ENCODE results near the gene ZFYVE21. TPM values are rescaled to one million over a fixed set of nuclear protein-coding genes. Genes with fewer than 3 reads are reported as not detected.
"Not testable (repeated sequence)": the region's sequence is repeated elsewhere in the genome, so short reads cannot be mapped to it uniquely, and the experiment has no call there.

ZFYVE21 gene
- total and polyA plus RNA-seq, 10 donors: 21.8 to 71.1 (median 46.0) TPM

DNA sequence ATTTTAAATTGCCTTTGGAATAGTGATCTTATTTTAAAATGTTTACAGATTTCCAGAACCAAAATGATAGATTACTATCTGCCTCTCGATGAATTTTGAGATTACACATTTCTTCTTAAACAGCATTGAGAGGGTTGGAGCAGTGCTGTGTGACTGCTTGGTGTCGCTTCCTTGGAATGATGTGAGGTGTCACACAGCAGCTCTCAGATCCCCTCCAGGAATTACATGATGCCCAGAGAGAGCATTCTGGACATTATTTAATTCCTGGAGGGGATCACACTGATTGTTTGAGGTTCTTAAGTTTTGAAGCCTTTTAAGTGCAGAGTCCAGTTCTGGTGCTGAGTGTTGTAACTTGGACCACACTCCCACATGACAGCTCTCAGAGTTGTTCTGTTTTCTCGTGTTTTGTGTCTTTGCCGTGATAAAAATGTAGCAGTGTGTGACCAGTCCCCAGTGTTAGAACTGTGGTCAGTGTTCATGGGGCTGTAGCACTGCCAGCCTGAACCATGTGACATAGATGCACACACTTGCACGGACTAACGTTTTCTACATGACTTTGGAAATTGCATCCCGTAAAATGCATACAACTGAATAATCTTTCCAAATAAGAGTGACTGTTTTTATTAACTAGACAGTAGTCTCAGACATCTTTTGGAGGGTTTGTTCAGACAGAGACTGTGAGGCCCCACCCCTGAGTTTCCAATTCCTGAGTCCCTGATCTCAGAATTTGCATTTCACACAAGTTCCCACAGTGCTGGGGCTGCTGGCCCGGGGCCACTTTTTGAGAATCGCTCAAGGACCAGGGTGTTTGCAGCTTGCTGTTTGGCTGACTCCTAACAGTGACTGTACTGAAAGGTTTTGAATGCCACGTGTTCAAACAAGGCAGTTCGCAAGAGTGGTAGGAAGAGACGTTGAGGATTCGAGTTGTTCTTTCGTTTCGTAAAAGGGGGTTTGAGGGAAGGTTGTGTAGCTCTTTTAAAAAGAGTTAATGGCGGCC is 26.4 kb upstream of the ZFYVE21 start:
- H3K27ac ChIP-seq: peak overlapping the region in 7 of 8 donors; percentile 4 to 78 (median 72)
- H3K9me3 ChIP-seq: no peaks in the 10 kb centered on the region
- peak; percentile 84 for DNase-seq
- H3K4me1 ChIP-seq: peaks cover 24 to 87% (median 51%) of the 10 kb centered on the region in 6 donors
- H3K36me3 ChIP-seq: peaks cover 3 to 99% (median 62%) of the 10 kb centered on the region in 6 donors
- intact Hi-C loops (cut with DNase I; ENCODE audit: low total_unique reads): loop anchor here (10.0 kb wide), 1 partner anchor 114 kb away; no protein-coding TSS in a partner anchor
- no peak for TF ChIP-seq POLR2A (IDR thresholded peaks at IDR 0.05)
- TF ChIP-seq, protein P1, sequence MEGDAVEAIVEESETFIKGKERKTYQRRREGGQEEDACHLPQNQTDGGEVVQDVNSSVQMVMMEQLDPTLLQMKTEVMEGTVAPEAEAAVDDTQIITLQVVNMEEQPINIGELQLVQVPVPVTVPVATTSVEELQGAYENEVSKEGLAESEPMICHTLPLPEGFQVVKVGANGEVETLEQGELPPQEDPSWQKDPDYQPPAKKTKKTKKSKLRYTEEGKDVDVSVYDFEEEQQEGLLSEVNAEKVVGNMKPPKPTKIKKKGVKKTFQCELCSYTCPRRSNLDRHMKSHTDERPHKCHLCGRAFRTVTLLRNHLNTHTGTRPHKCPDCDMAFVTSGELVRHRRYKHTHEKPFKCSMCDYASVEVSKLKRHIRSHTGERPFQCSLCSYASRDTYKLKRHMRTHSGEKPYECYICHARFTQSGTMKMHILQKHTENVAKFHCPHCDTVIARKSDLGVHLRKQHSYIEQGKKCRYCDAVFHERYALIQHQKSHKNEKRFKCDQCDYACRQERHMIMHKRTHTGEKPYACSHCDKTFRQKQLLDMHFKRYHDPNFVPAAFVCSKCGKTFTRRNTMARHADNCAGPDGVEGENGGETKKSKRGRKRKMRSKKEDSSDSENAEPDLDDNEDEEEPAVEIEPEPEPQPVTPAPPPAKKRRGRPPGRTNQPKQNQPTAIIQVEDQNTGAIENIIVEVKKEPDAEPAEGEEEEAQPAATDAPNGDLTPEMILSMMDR (IDR thresholded peaks at IDR 0.05 in 8 of 11, conservative IDR thresholded peaks at IDR 0.05 in 3 of 11): no peak
- TF ChIP-seq POLR2AphosphoS5 (IDR thresholded peaks at IDR 0.05): peak in 2 of 3 donors; percentile 58 to 65
- WGBS, 5 donors: 52 to 79% (median 65%) methylated on average over 16 of the region's 16 CpGs
- no peaks in the 10 kb centered on the region for H3K27me3 ChIP-seq (replicated peaks in 1 of 7)
- H3K4me3 ChIP-seq: peak overlapping the region in 1 of 8 donors; percentile 44

DNA sequence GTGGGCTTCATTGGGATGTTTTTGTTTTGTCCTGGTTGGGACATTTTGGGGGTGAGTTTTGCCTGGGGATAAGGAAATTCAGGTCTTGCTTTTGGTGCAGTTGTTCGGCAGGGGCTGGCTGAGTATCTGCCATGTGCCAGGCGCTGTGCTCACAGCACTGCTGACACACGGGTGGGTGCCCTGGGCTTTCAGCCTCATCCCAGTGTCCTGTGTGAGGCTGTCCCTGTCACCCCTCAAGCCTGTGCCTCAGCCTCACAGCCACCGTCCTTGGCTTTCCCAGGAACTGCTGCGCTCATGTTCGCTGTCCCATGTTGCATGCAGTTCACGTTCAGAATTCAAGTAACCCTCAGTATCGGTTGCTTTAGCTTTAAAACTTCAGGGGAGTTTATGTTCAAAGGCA is 25.3 kb upstream of the ZFYVE21 start:
- Histone ChIP-seq H3K4me3 (no peak overlapping the region), H3K36me3 (peaks cover 3 to 99% (median 59%) of the 10 kb centered on the region in 6 donors), H3K4me1 (peaks cover 24 to 98% (median 52%) of the 10 kb centered on the region in 6 donors), H3K9me3 (no peaks in the 10 kb centered on the region), H3K27ac (peak overlapping the region in 6 of 8 donors; percentile 3 to 78 (median 73)), H3K27me3 (replicated peaks in 1 of 7) (no peaks in the 10 kb centered on the region)
- intact Hi-C loops (cut with DNase I; ENCODE audit: low total_unique reads): no loop called here
- 86 to 94% (median 90%) methylated on average over 8 of the region's 8 CpGs for WGBS, 5 donors
- no peak for DNase-seq
- TF ChIP-seq, protein P1 (IDR thresholded peaks at IDR 0.05 in 8 of 11, conservative IDR thresholded peaks at IDR 0.05 in 3 of 11): no peak
- TF ChIP-seq POLR2AphosphoS5 (IDR thresholded peaks at IDR 0.05): peak in 1 of 3 donors; percentile 20

DNA sequence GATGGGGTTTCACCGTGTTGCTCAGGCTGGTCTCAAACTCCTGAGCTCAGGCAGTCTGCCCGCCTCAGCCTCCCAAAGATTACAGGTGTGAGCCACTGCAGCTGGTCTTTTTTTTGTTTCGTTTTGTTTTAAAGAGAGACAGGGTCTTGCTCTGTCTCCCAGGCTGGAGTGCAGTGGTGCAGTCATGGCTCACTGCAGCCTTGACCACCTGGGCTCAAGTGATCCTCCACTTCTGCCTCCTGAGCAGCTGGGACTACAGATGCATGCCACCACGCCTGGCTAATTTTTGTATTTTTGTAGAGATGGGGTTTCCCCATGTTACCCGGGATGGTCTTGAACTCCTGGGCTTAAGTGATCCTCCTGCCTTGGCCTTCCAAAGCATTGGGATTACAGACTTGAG is 24.0 kb upstream of the ZFYVE21 start:
- peak overlapping the region in 5 of 8 donors; percentile 48 to 78 (median 74) for H3K27ac ChIP-seq

DNA sequence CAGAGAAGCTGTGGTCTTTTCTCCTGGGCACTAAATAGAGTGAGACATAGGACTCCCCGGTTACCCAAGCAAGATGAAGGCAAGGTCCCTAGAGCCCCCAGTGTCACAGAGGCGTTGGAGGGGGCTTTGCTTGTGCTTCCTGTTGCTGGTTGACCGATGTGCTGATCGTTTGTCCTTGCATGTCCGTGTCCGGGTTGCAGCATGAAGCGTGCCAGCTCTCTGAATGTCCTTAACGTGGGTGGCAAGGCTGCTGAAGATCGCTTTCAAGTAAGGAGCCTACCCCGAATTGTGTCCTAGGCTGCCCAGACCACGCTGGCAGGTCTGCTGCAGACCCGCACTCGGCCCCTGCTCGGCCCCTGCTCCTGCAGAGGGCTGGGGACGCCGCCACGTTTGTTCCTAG is 23.5 kb upstream of the ZFYVE21 start:
- peak overlapping the region in 1 of 8 donors; percentile 9 for H3K4me3 ChIP-seq
- peaks cover 30 to 100% (median 62%) of the 10 kb centered on the region in 6 donors for H3K4me1 ChIP-seq
- intact Hi-C loops (cut with DNase I; ENCODE audit: low total_unique reads): no loop called here
- H3K27ac ChIP-seq: peak overlapping the region in 5 of 8 donors; percentile 8 to 78 (median 74)
- 72 to 81% (median 79%) methylated on average over 14 to 17 of the region's 17 CpGs for WGBS, 5 donors
- peaks cover 0 to 99% (median 42%) of the 10 kb centered on the region in 6 donors for H3K36me3 ChIP-seq
- H3K27me3 ChIP-seq (replicated peaks in 1 of 7): no peaks in the 10 kb centered on the region
- DNase-seq: no peak
- no peaks in the 10 kb centered on the region for H3K9me3 ChIP-seq
- TF ChIP-seq, protein P1 (IDR thresholded peaks at IDR 0.05 in 8 of 11, conservative IDR thresholded peaks at IDR 0.05 in 3 of 11): no peak
- TF ChIP-seq POLR2AphosphoS5 (IDR thresholded peaks at IDR 0.05): peak in 1 of 3 donors; percentile 30

More for the DNA sequence above, 24.0 kb upstream of the ZFYVE21 start:
- peak in 2 of 3 donors; percentile 74 to 83 for TF ChIP-seq POLR2AphosphoS5 (IDR thresholded peaks at IDR 0.05)
- DNase-seq; H3K9me3 ChIP-seq; intact Hi-C loops (cut with DNase I; ENCODE audit: low total_unique reads); H3K27me3 ChIP-seq (replicated peaks in 1 of 7): not testable (repeated sequence)
- H3K4me1 ChIP-seq: peaks cover 27 to 100% (median 60%) of the 10 kb centered on the region in 6 donors
- peaks cover 0 to 99% (median 47%) of the 10 kb centered on the region in 6 donors for H3K36me3 ChIP-seq
- H3K4me3 ChIP-seq: peak overlapping the region in 1 of 8 donors; percentile 9
- 65 to 76% (median 71%) methylated on average over 5 of the region's 5 CpGs for WGBS, 5 donors

Data from spleen (tissue), 11 donors.